Keratinocyte (primary cell): ENCODE measurements around the gene TARS1.

ENCODE experiments used
- EZH2 ChIP-seq: IDR thresholded peaks from one replicate; pipeline ENCODE4 v1.6.1; 2012; ENCODE audit warnings: inconsistent platforms, mild to moderate bottlenecking, low read length, moderate library complexity
- TF ChIP-seq, protein P1 (sequence below), 3 experiments: IDR thresholded peaks in 1 of 3; conservative IDR thresholded peaks in 1 of 3; optimal IDR thresholded peaks in 1 of 3; 2 replicates in 2 of 3; 3 replicates in 1 of 3; pipeline versions ENCODE3 to v1.5.1; 2011; ENCODE audit warnings: low read length in 3 of 3, mild to moderate bottlenecking in 3 of 3, moderate library complexity in 2 of 3, control low read depth in 1 of 3, inconsistent platforms in 1 of 3; ENCODE audit not compliant: insufficient read depth in 2 of 3; ENCODE audit errors: extremely low read depth in 1 of 3

DNA sequence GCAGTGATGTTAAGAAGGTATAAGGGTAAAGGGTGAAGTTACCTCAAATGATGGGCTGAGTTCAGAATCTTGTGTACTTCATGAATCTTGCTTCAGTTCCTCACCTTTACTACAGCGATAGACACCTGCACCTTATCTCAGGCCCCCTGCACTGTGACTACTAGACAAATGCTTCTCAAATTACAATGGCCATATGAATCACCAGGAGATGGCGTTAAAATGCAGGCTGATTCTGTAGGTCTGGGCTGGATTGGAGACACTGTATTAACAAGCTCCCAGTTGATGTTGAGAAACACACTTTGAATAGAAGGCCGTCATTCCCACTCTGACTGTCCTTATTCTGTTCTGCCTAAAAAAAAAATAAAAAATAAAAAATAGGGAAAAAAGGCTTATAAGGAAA lies 29.8 kb downstream of the TARS1 start:
- TF ChIP-seq, protein P1, sequence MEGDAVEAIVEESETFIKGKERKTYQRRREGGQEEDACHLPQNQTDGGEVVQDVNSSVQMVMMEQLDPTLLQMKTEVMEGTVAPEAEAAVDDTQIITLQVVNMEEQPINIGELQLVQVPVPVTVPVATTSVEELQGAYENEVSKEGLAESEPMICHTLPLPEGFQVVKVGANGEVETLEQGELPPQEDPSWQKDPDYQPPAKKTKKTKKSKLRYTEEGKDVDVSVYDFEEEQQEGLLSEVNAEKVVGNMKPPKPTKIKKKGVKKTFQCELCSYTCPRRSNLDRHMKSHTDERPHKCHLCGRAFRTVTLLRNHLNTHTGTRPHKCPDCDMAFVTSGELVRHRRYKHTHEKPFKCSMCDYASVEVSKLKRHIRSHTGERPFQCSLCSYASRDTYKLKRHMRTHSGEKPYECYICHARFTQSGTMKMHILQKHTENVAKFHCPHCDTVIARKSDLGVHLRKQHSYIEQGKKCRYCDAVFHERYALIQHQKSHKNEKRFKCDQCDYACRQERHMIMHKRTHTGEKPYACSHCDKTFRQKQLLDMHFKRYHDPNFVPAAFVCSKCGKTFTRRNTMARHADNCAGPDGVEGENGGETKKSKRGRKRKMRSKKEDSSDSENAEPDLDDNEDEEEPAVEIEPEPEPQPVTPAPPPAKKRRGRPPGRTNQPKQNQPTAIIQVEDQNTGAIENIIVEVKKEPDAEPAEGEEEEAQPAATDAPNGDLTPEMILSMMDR (optimal IDR thresholded peaks at IDR 0.05 in 1 of 3, IDR thresholded peaks at IDR 0.05 in 1 of 3, conservative IDR thresholded peaks at IDR 0.05 in 1 of 3; ENCODE audit: extremely low read depth in 1 of 3, insufficient read depth in 2 of 3, low read length in 3 of 3) = peak in 1 of 3 experiments; percentile 41
- TF ChIP-seq EZH2 = no peak
